GM18909 (cell line): Measurements from ENCODE around the gene EP400.

Source experiments
- ATAC-seq: cut with Tn5 transposase; IDR thresholded peaks from one replicate; pipeline ENCODE4 v1.9.1; 2021; ENCODE audit warnings: mild to moderate bottlenecking; ENCODE audit not compliant: unreplicated experiment, poor library complexity

Gene EP400, protein sequence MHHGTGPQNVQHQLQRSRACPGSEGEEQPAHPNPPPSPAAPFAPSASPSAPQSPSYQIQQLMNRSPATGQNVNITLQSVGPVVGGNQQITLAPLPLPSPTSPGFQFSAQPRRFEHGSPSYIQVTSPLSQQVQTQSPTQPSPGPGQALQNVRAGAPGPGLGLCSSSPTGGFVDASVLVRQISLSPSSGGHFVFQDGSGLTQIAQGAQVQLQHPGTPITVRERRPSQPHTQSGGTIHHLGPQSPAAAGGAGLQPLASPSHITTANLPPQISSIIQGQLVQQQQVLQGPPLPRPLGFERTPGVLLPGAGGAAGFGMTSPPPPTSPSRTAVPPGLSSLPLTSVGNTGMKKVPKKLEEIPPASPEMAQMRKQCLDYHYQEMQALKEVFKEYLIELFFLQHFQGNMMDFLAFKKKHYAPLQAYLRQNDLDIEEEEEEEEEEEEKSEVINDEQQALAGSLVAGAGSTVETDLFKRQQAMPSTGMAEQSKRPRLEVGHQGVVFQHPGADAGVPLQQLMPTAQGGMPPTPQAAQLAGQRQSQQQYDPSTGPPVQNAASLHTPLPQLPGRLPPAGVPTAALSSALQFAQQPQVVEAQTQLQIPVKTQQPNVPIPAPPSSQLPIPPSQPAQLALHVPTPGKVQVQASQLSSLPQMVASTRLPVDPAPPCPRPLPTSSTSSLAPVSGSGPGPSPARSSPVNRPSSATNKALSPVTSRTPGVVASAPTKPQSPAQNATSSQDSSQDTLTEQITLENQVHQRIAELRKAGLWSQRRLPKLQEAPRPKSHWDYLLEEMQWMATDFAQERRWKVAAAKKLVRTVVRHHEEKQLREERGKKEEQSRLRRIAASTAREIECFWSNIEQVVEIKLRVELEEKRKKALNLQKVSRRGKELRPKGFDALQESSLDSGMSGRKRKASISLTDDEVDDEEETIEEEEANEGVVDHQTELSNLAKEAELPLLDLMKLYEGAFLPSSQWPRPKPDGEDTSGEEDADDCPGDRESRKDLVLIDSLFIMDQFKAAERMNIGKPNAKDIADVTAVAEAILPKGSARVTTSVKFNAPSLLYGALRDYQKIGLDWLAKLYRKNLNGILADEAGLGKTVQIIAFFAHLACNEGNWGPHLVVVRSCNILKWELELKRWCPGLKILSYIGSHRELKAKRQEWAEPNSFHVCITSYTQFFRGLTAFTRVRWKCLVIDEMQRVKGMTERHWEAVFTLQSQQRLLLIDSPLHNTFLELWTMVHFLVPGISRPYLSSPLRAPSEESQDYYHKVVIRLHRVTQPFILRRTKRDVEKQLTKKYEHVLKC (N-terminal part only)

DNA sequence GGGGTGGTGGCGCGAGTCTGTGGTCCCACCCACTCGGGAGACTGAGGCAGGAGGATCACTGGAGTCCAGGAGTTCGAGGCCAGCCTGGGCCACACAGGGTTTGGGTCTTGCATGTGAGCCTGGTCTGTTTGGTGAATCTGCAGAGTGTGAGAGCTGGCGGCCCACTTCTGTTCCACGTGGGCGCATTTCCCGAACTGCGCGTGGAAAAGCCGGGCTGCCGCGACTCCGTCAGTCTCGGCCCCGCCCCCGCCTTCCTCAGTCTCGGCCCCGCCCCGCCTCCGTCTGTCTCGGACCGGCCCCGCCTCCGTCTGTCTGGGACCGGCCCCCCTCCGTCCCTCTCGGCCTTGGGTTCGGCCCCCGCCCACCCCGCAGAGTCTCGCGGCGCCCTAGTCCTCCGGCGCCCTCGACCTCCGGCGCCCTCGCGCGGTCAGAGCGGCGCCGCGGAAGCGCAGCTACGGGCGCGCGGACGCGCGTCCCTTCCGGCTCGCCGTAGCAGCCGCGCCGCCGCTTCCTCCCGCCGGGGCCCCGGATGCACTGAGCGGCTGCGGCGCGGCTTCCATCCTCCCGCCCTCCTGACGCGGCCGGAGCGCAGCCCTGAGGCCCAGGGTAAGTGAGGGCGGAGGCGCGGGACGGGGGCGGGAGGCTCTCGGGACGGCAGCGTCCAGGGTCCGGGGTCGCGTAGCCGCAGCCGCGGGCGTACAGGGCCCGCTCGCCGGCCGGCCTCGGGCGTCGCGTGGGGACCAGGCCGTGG lies at the start of gene EP400:
Gene EP400 (plus strand): TSS at position 512 of the 751 bp plus-strand sequence. CDS start 10,678 bp downstream, outside the sequence.
- ATAC-seq: peak; percentile 90

DNA sequence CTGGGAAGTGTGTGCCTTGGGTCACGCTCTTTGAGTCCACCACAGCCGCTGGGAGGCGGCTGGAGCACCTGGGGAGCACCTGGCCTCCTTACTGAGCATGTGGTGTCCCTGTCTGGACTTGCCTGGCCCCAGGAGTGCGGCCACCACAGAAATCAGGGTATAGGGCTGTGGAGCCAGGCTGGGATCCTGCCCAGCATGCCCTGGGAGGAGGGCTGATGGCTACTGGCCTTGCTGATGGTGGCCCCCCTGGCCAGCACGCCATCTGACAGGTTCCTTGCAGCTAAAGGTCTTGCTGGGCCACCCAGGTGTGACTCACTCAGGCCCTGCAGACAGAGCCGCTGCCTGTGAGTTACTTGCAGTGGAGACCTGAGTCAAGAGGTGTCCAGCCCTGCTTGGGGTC lies 49.3 kb upstream of the EP400 start:
- ATAC-seq: no peak

DNA sequence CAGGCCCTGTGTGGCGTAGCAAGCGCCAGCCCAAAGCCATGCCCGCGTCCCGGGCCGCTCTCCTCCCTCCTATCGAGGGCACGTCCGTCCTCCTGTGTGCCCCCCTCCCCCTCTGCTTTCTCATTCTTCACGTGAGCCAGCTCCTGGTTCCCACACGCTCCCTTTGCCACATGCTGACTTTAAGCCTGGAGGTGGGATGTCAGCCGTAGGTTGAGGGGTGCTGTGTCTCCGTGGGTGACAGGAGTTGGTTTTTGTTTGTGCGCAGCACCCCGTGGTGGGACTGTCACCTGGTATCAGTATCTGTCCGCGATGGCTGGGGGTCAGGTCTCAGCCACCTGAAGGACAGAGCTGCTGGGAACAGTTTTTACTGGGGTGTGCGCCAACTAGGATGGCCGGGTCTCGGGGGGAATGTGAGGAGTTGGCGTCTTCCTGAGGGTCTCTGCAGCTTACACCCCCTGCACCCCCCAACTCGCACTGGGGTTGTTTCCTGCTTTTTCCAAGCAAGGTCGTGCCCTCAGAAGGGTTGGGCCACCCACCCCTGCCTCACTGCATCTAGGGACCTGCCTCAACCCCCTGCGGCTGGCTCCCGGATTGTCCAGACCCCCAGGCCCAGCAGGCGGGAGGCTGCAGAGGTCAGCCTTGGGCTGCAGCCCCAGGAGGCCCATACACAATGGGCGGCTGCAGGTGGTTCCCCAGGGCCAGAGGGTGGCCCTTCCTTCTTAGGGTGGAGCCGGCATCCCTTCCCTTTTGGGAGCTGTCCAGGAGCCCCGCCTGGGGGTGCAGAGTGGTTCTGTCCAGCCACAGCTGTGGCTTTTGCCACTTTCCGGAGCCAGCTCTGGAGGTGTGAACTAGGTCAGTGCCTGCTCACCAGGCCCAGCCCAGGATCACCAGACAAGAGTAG lies 48.1 kb upstream of the EP400 start:
- no peak for ATAC-seq

GRCh38 chr12:131902332-131903241 lies 47.2 kb upstream of the EP400 start:
- no peak for ATAC-seq

GRCh38 chr12:131903270-131904255 lies 46.2 kb upstream of the EP400 start:
- no peak for ATAC-seq

DNA sequence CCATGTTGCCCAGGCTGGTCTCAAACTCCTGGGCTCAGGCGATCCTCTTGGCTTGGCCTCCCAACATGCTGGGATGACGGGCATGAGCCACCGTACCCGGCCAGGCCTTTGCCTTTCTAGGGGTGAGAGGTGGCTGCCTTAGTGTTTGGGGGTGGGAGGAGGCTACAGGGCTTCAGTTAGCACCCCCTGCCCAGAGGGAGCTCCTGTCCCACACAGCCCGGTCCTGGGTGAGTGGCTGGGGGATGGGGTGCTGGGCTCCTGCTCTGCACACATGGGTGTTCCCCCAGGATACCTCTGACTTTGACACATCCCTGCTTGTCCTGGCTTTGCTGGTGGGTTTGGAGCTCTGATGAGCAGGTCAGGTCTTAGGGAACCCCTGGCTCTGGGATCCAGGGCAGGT lies 45.4 kb upstream of the EP400 start:
- no peak for ATAC-seq

DNA sequence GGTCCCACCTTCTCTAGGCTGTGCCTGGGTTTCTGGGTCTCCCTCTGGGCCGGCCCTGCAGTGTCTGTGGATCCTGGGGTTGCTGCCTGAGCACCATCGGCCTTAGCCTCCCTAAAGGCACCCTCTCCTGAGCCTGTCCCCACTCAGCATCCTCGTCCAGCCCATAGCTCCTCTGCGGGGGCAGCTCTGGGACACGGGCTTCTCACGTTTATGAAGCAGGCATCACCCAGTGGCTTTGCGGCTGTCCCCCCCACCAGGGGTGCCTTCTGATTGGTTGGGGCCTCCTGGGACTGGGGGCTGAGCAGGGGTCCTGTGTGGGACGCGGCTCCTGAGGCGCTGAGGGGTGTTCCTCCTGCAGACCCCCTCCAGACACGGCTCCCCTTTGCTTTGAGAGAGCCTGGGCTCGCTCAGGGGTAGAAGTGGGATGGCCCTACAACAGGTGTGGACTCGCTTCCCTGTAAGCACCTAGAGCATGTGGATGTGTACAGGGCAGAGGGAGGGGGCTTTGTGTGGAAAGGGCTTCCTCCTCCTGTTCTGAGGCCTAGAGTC lies 44.6 kb upstream of the EP400 start:
- no peak for ATAC-seq

DNA sequence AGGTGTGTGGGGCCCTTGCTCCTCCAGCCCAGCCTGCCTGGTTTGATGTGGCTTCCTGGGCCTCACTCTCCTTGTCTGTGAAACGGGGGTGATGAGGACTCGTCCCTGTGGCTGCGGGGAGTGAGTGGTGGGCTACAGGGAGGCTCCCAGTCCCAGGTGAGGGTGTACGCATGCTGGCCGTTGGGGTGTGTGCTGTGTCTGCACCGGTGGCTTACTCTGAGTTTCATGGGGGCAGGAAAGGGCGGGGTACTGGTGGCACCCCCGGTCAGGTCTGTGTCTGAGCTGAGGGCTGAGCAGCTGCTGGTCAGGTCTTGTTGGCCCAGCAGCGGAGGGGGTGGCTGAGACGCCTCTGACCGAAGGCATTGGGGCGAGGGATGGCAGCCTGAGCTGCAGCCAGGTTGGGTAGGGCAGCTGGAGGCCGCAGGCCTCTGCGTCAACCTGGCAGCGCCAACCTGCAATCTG lies 44.1 kb upstream of the EP400 start:
- no peak for ATAC-seq

DNA sequence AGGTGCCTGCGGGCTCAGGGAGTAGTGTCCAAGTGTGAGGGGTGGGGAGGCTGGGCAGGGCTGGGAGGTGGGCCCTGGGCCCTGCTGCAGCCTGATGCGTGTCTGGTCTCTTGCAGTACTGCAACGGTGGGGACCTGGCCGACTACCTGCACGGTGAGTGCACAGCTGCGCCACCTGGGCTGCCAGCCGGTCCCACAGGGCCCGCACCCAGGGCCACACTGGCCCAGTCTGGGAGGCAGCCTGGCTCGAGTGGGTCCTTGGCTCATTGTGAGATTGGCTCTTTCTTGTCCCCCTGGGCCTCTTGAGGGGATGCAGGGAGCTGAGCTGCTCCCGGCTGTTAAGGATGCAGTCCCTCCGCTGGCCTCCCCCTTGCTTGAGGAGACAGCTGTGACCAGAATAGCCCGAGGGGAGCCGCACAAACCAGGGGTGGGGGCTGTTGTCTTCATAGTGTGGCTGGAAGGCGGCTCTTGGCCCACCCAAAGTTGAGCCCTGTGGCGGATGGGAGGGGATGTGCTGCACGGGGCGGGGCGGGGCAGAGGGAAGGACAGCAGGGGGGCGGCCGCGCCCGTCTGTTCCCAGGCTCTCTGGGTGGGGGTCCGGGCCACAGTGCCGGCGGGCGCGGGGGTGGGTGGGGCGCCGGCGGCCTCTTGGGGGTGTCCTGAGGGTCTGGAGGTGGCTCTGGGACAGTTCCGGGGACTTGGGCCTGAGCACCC lies 42.2 kb upstream of the EP400 start:
- no peak for ATAC-seq

DNA sequence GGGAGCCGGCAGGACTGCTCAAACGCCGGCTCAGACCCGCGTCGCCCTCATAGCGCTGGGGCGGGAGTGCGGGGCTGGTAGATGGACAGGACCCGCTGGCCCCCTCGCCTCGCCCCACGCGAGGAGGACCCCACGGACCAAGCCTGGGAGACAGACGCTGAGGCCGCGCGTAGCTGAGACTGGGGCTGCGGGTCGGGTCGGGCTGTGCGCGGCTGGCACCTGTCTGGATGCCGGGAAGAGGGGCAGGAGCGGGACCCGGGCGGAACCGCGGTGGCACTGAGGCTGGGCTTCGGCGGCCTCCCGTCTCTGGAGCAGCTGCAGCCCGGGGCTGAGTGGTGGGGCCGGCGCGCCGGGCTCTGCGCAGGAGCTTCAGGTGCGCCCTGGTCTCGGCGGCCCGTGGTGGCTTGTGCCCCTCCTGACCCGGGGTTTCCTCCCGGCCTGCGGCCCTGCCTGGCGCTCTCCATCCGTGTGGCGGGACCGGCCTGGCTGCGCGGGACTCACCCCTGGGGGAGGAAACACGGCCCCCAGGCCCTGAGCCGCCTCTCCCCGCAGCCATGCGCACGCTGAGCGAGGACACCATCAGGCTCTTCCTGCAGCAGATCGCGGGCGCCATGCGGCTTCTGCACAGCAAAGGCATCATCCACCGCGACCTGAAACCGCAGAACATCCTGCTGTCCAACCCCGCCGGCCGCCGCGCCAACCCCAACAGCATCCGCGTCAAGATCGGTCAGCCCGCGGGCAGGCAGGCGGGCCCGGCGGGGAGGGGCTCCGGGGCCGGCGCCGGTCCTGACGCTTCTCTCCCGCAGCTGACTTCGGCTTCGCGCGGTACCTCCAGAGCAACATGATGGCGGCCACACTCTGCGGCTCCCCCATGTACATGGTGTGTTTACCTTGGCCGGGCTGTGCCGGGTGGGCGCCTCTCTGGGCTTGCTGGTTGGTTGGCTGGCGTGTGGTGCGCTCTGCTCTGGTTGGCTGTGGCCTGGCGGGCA lies 41.4 kb upstream of the EP400 start:
- no peak for ATAC-seq

DNA sequence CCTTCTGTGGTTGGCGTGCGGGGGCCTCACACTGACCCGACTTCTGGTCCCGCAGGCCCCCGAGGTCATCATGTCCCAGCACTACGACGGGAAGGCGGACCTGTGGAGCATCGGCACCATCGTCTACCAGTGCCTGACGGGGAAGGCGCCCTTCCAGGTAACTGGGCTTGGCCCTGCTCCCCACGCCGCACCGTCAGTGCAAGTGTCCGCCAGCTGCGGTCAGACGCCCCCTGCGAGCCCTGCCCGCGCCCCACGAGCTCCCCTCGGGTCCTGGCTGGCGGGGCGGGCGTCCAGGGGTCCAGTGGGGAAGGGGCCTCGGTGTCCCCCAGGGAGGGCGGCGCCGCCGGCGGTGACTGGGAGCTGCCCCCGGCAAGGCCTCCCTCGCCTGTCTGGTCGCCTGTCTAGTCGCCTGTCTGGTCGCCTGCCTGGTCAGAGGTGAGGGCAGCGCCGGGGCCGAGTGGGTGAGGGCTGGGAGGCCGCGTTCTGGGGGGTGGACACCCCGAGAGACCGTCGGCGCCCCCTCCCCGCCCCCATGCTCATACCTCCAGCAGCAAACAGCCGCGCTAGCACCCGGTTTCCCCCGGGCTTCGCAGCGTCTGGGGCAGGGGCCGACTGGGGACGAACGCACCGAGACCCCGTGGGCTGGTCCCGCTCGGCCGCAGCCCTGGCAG lies 40.5 kb upstream of the EP400 start:
- ATAC-seq: no peak

- ATAC-seq: no peak
Measured at GRCh38 chr12:131909752-131910219, 40.0 kb upstream of the EP400 start.

DNA sequence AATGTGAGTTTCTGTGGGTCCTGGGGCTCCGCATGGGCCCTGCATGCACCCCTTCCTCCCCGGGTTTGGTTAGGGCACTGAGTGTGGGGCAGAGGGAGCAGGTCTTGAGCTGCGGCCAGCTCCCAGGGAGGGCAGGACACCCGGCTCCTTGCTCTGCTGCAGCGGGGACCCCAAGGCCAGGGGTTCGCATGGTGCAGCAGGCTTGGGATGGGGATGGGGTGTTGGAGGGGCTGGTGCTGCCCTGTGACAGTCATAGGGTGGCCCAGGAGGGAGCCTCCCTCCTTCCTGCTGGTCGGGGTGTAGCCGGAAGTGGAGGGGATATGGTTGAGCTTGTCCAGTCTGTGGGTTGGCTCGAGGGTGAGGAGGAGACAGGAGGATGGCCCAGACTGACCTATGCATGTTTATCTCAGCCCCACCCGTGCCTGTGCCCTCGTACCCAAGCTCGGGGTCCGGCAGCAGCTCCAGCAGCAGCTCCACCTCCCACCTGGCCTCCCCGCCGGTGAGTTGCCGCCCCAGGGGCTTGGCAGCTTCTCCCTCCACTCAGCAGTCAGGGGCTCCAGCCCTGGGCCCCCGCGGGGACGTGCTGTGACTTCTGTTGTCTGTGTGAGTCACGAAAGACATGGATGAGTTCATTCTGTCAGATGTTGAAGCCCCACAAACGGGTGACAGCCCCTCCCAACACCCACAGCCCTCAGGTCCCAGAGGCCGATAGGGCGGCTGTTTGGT lies 39.3 kb upstream of the EP400 start:
- no peak for ATAC-seq
